Fibroblast of gingiva (primary cell): ENCODE results near the gene ARL4C.
"Not testable (repeated sequence)": the region's sequence is repeated elsewhere in the genome, so short reads cannot be mapped to it uniquely, and the experiment has no call there.

ENCODE experiments used
- DNase-seq: peaks from one replicate; pipeline ENCODE4 v3.0.0-alpha.2; 2011; ENCODE audit warnings: low read depth

The ARL4C gene

GRCh38 chr2:234476766-234477165 lies 20.1 kb downstream of the ARL4C start:
- DNase-seq = no peak

GRCh38 chr2:234474654-234475053 lies 22.2 kb downstream of the ARL4C start:
- no peak for DNase-seq

- DNase-seq = no peak
Observed at GRCh38 chr2:234472155-234472554, 24.7 kb downstream of the ARL4C start.

GRCh38 chr2:234469972-234470371 lies 26.9 kb downstream of the ARL4C start:
- DNase-seq = no peak

- DNase-seq = no peak
Observed at GRCh38 chr2:234469251-234469845, 27.5 kb downstream of the ARL4C start.

GRCh38 chr2:234468503-234468902 lies 28.4 kb downstream of the ARL4C start:
- DNase-seq = no peak

- peak; percentile 38 for DNase-seq
Observed at GRCh38 chr2:234467289-234467688, 29.6 kb downstream of the ARL4C start.

GRCh38 chr2:234464291-234464645 lies 32.6 kb downstream of the ARL4C start:
- no peak for DNase-seq

- DNase-seq = no peak
Observed at GRCh38 chr2:234463626-234464290, 33.1 kb downstream of the ARL4C start.

GRCh38 chr2:234462218-234462992 lies 34.5 kb downstream of the ARL4C start:
- DNase-seq = no peak

- DNase-seq = no peak
Observed at GRCh38 chr2:234459401-234460009, 37.4 kb downstream of the ARL4C start.

GRCh38 chr2:234458466-234458865 lies 38.4 kb downstream of the ARL4C start:
- no peak for DNase-seq

- peak; percentile 81 for DNase-seq
Observed at GRCh38 chr2:234457421-234457820, 39.5 kb downstream of the ARL4C start.

GRCh38 chr2:234455246-234455645 lies 41.6 kb downstream of the ARL4C start:
- DNase-seq = not testable (repeated sequence)

- no peak for DNase-seq
Observed at GRCh38 chr2:234454433-234454832, 42.4 kb downstream of the ARL4C start.

GRCh38 chr2:234453216-234453615 lies 43.7 kb downstream of the ARL4C start:
- DNase-seq = no peak

GRCh38 chr2:234451852-234452625 lies 44.8 kb downstream of the ARL4C start:
- peak; percentile 17 for DNase-seq

GRCh38 chr2:234451242-234451641 lies 45.6 kb downstream of the ARL4C start:
- DNase-seq = no peak

- DNase-seq = no peak
Observed at GRCh38 chr2:234450431-234451124, 46.3 kb downstream of the ARL4C start.

GRCh38 chr2:234448506-234449184 lies 48.2 kb downstream of the ARL4C start:
- DNase-seq = no peak

- DNase-seq = no peak
Observed at GRCh38 chr2:234447963-234448362, 48.9 kb downstream of the ARL4C start.
